Measurements from ENCODE around the gene SLX4IP. TPM values are rescaled to one million over a fixed set of nuclear protein-coding genes. Genes with fewer than 3 reads are reported as not detected.

Gene SLX4IP
- total and polyA plus RNA-seq, 2 of the 13 experiments (the other 11 are each of a cell fraction or from before 2014, with no cell fraction given): 3.6 to 7.3 TPM

DNA sequence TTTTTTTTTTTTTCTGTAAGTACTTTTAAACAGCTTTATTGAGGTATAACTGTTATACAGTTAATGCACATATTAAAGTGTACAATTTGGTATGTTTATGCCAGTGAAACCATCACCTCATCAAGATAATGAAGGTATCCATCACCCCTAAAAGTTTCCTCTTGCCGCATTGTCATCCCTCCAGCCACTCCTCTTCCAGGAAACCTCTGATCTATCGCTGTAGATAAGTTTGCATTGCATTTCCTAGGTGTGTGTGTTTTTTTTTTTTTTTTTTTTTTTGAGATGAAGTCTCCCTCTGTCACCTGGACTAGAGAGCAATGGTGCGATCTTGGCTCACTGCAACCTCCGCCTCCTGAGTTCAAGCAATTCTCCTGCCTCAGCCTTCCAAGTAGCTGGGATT lies 3.1 kb downstream of the SLX4IP start:
- Histone ChIP-seq H3K36me3 (replicated peaks in 1 of 2; ENCODE audit: control insufficient read depth in 1 of 2, insufficient read depth in 2 of 2, low read length in 2 of 2) (no peaks in the 10 kb centered on the region), H3K79me2 (ENCODE audit: insufficient read depth, low read length) (peaks cover 41% of the 10 kb centered on the region), H4K20me1 (ENCODE audit: insufficient read depth, low read length) (no peaks in the 10 kb centered on the region), H3K27ac (ENCODE audit: extremely low read length, insufficient read depth, low read length) (no peak overlapping the region), H3K27me3 (ENCODE audit: control insufficient read depth in 1 of 2, insufficient read depth in 2 of 2, low read length in 2 of 2) (no peaks in the 10 kb centered on the region; a peak in 1 of 5 replicates), H3K4me2 (ENCODE audit: low read depth, low read length) (no peak overlapping the region), H3K9me3 (ENCODE audit: low read length) (no peaks in the 10 kb centered on the region), H3K9ac (ENCODE audit: insufficient read depth, low read depth, low read length) (no peak overlapping the region), H2AFZ (ENCODE audit: low read length) (no peak overlapping the region), H3K4me1 (ENCODE audit: insufficient read depth, low read length) (peaks cover 22% of the 10 kb centered on the region), H3K4me3 (replicated peaks in 1 of 3; ENCODE audit: insufficient read depth in 1 of 3, low read depth in 2 of 3, low read length in 3 of 3) (no peak overlapping the region)
- FAIRE-seq (no peak), ATAC-seq (no peak), DNase-seq (ENCODE audit: low spot score) (no peak)
- intact Hi-C loops (cut with micrococcal nuclease; ENCODE audit: unreplicated experiment): loop anchor here (10.0 kb wide), 2 partner anchors 197 to 837 kb away; no protein-coding TSS in a partner anchor
- TF ChIP-seq ZNF549 (CRISPR knock-in tag; IDR thresholded peaks at IDR 0.05) (no peak), NPAS2 (CRISPR knock-in tag; IDR thresholded peaks at IDR 0.05; ENCODE audit: borderline replicate concordance) (no peak), ZNF367 (CRISPR knock-in tag; IDR thresholded peaks at IDR 0.05; ENCODE audit: borderline replicate concordance) (no peak), ZBTB14 (CRISPR knock-in tag; IDR thresholded peaks at IDR 0.05) (no peak)
- BruUV-seq (replicated peaks): no TSS peak
- 82% methylated on average over 4 of the region's 4 CpGs for WGBS (ENCODE audit: low lambda C conversion rate)
- in situ Hi-C loops (cut with HindIII; ENCODE audit: extremely low pct_ligation_motif_present, low pct_unique_long_range_greater_than_20kb): loop anchor here (10.0 to 25.0 kb wide), 2 partner anchors 207 to 1099 kb away; no protein-coding TSS in a partner anchor
- CTCF ChIA-PET (ENCODE audit: low intra/inter-chr PET ratio, low total read pairs): no interaction called here
- POLR2A ChIA-PET: interaction anchor here (0.7 kb wide), 1 partner anchor 343 kb away, joined by 3 read pairs; no protein-coding TSS in a partner anchor

GRCh38 chr20:10443936-10444335 lies 8.8 kb downstream of the SLX4IP start:
- ChIA-PET CTCF (ENCODE audit: low intra/inter-chr PET ratio, low total read pairs) (no interaction called here), POLR2A (interaction anchor here (1.4 kb wide), 1 partner anchor 9 kb away, joined by 8 read pairs; the partner anchor contains the start of genes MKKS and SLX4IP)
- ATAC-seq: no peak
- Histone ChIP-seq H3K79me2 (ENCODE audit: insufficient read depth, low read length) (peaks cover 34% of the 10 kb centered on the region), H3K27ac (ENCODE audit: extremely low read length, insufficient read depth, low read length) (no peak overlapping the region), H3K4me1 (ENCODE audit: insufficient read depth, low read length) (peaks cover 20% of the 10 kb centered on the region; the same call in 1 of the 2 replicates), H2AFZ (ENCODE audit: low read length) (no peak overlapping the region), H3K27me3 (ENCODE audit: control insufficient read depth in 1 of 2, insufficient read depth in 2 of 2, low read length in 2 of 2) (no peaks in the 10 kb centered on the region), H3K9ac (ENCODE audit: insufficient read depth, low read depth, low read length) (no peak overlapping the region), H3K4me2 (ENCODE audit: low read depth, low read length) (no peak overlapping the region), H4K20me1 (ENCODE audit: insufficient read depth, low read length) (no peaks in the 10 kb centered on the region), H3K36me3 (replicated peaks in 1 of 2; ENCODE audit: control insufficient read depth in 1 of 2, insufficient read depth in 2 of 2, low read length in 2 of 2) (no peaks in the 10 kb centered on the region), H3K9me3 (ENCODE audit: low read length) (no peaks in the 10 kb centered on the region), H3K4me3 (replicated peaks in 1 of 3; ENCODE audit: insufficient read depth in 1 of 3, low read depth in 2 of 3, low read length in 3 of 3) (no peak overlapping the region)
- no peak for TF ChIP-seq ATAD3A (CRISPR knock-in tag; IDR thresholded peaks at IDR 0.05)
- in situ Hi-C loops (cut with HindIII; ENCODE audit: extremely low pct_ligation_motif_present, low pct_unique_long_range_greater_than_20kb): loop anchor here (25.0 kb wide), 1 partner anchor 1093 kb away; no protein-coding TSS in a partner anchor
- 95% methylated on average over 2 of the region's 2 CpGs for WGBS (ENCODE audit: low lambda C conversion rate)
- DNase-seq (ENCODE audit: low spot score): no peak
- intact Hi-C loops (cut with micrococcal nuclease; ENCODE audit: unreplicated experiment): no loop called here
- no TSS peak for BruUV-seq (replicated peaks)
- FAIRE-seq: no peak
